HepG2 (cell line): ENCODE data around the gene TATDN2. TPM values are rescaled to one million over a fixed set of nuclear protein-coding genes. Genes with fewer than 3 reads are reported as not detected.

Experiments used
- DNMT3B ChIP-seq: conservative IDR thresholded peaks from 2 replicates; pipeline ENCODE4 v1.6.1; 2016; ENCODE audit warnings: missing biosample characterization, control low read depth
- STAT5B ChIP-seq: sonication (generic); formaldehyde crosslinking; IDR thresholded peaks from 2 replicates; pipeline ENCODE4 v1.4.0; 2020; ENCODE audit warnings: missing genetic modification reagents
- TOE1 ChIP-seq: sonication (generic); formaldehyde crosslinking; IDR thresholded peaks from 2 replicates; pipeline ENCODE4 v1.4.0; 2020; ENCODE audit warnings: mild to moderate bottlenecking, missing genetic modification reagents
- ZNF281 ChIP-seq: sonication (generic); formaldehyde crosslinking; IDR thresholded peaks from 2 replicates; pipeline ENCODE4 v1.4.0; 2020; ENCODE audit warnings: missing genetic modification reagents, borderline replicate concordance
- ZNF317 ChIP-seq: sonication (generic); formaldehyde crosslinking; IDR thresholded peaks from 2 replicates; pipeline ENCODE4 v1.5.0; 2020; ENCODE audit warnings: mild to moderate bottlenecking, missing genetic modification reagents
- ZNF407 ChIP-seq: sonication (generic); formaldehyde crosslinking; IDR thresholded peaks from one replicate; pipeline ENCODE4 v1.5.1; 2020; ENCODE audit warnings: mild to moderate bottlenecking, missing genetic modification reagents; ENCODE audit errors: not compliant biosample characterization
- ZNF776 ChIP-seq: sonication (generic); formaldehyde crosslinking; IDR thresholded peaks from 2 replicates; pipeline ENCODE4 v1.4.0; 2020; ENCODE audit warnings: mild to moderate bottlenecking, missing genetic modification reagents
- polyA plus RNA-seq, 8 experiments: library from polyadenylated mRNA; depleted of rRNA in 3 of 8; stranded (reverse) in 7 of 8; unstranded in 1 of 8; fragments of >200 nt; fragmentation: Illumina TruSeq in 4 of 8; extraction: Trizol in 4 of 8; gene quantifications; 2 replicates each; pipeline versions ENCODE4 v1.2.1 to v1.2.3, GENCODE V29; 2011 to 2016; ENCODE audit warnings: low read depth in 4 of 8, missing spikeins in 1 of 8, mixed read lengths in 1 of 8; ENCODE audit not compliant: insufficient read depth in 1 of 8
- total RNA-seq, 5 experiments: library from RNA; depleted of rRNA; stranded (reverse); fragments of >200 nt; fragmentation: Illumina TruSeq; extraction: Trizol; gene quantifications; 2 replicates each; pipeline ENCODE4 v1.2.3, GENCODE V29; 2016; ENCODE audit warnings: low read depth in 1 of 5
- TF ChIP-seq, protein P1 (sequence below): sonication (generic); formaldehyde crosslinking; IDR thresholded peaks from 2 replicates; pipeline ENCODE4 v1.5.0; 2020; ENCODE audit warnings: mild to moderate bottlenecking, missing genetic modification reagents, borderline replicate concordance

Gene TATDN2
- total and polyA plus RNA-seq, 2 of the 13 experiments (the other 11 are each of a cell fraction or from before 2014, with no cell fraction given): 12.1 to 21.9 TPM

DNA sequence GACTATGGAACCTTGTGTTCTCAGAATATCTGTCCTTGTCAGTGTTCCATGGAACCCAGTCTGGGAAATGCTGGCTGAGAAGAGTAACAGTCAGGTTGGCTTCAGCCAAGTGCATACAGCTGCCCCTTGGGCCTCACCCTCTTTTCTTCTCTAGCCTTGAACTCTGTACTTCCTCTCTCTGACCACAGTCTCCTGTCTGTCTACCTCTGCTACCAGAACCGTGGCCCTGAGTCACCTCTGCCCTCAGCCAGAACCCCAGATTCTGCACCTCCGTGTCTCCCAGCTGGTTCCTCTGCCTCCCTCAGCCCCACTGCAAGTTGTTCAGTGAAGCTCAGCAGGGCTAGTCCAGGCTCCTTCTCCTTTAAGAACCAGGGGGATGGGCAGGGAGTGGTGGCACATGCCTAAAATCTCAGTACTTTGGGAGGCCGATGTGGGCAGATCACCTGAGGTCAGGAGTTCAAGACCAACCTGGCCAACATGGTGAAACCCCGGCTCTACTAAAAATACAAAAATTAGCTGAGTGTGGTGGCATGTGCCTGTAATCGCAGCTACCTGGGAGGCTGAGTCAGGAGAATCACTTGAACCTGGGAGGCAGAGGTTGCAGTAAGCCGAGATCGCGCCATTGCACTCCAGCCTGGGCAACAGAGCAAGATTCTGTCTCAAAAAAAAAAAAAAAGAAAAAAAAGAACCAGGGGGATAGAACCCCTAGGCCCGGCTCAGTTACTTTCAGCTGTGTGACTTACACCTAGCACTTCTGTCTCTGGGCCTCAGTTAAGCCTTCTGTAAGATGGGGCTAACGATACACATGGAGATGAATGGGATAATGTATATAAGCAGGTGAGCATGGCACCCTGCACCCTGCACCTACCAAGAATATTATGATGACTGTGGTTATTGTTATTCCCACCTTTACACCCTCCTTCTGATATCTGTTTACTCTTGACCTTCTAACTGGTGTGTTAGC lies 24.3 kb upstream of the TATDN2 start (continued):
- peak; percentile 62 for TF ChIP-seq ZNF281 (CRISPR knock-in tag)
- no peak for TF ChIP-seq ZNF407 (CRISPR knock-in tag)
- TF ChIP-seq ZNF317: peak; percentile 57; the same call in 1 of the 2 replicates
- TF ChIP-seq, protein P1, sequence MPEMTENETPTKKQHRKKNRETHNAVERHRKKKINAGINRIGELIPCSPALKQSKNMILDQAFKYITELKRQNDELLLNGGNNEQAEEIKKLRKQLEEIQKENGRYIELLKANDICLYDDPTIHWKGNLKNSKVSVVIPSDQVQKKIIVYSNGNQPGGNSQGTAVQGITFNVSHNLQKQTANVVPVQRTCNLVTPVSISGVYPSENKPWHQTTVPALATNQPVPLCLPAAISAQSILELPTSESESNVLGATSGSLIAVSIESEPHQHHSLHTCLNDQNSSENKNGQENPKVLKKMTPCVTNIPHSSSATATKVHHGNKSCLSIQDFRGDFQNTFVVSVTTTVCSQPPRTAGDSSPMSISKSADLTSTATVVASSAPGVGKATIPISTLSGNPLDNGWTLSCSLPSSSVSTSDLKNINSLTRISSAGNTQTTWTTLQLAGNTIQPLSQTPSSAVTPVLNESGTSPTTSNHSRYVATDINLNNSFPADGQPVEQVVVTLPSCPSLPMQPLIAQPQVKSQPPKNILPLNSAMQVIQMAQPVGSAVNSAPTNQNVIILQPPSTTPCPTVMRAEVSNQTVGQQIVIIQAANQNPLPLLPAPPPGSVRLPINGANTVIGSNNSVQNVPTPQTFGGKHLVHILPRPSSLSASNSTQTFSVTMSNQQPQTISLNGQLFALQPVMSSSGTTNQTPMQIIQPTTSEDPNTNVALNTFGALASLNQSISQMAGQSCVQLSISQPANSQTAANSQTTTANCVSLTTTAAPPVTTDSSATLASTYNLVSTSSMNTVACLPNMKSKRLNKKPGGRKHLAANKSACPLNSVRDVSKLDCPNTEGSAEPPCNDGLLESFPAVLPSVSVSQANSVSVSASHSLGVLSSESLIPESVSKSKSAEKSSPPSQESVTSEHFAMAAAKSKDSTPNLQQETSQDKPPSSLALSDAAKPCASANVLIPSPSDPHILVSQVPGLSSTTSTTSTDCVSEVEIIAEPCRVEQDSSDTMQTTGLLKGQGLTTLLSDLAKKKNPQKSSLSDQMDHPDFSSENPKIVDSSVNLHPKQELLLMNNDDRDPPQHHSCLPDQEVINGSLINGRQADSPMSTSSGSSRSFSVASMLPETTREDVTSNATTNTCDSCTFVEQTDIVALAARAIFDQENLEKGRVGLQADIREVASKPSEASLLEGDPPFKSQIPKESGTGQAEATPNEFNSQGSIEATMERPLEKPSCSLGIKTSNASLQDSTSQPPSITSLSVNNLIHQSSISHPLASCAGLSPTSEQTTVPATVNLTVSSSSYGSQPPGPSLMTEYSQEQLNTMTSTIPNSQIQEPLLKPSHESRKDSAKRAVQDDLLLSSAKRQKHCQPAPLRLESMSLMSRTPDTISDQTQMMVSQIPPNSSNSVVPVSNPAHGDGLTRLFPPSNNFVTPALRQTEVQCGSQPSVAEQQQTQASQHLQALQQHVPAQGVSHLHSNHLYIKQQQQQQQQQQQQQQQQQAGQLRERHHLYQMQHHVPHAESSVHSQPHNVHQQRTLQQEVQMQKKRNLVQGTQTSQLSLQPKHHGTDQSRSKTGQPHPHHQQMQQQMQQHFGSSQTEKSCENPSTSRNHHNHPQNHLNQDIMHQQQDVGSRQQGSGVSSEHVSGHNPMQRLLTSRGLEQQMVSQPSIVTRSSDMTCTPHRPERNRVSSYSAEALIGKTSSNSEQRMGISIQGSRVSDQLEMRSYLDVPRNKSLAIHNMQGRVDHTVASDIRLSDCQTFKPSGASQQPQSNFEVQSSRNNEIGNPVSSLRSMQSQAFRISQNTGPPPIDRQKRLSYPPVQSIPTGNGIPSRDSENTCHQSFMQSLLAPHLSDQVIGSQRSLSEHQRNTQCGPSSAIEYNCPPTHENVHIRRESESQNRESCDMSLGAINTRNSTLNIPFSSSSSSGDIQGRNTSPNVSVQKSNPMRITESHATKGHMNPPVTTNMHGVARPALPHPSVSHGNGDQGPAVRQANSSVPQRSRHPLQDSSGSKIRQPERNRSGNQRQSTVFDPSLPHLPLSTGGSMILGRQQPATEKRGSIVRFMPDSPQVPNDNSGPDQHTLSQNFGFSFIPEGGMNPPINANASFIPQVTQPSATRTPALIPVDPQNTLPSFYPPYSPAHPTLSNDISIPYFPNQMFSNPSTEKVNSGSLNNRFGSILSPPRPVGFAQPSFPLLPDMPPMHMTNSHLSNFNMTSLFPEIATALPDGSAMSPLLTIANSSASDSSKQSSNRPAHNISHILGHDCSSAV (CRISPR knock-in tag): no peak
- TF ChIP-seq DNMT3B (CRISPR knock-in tag): no peak
- no peak for TF ChIP-seq TOE1 (CRISPR knock-in tag)
- no peak for TF ChIP-seq STAT5B (CRISPR knock-in tag)
- TF ChIP-seq ZNF776 (CRISPR knock-in tag): no peak
